Measurements from ENCODE around the gene SPSB3. TPM values are rescaled to one million over a fixed set of nuclear protein-coding genes. Genes with fewer than 3 reads are reported as not detected.

SPSB3 gene
- total and polyA plus RNA-seq, 9 of the 15 experiments (the other 6 are each of a cell fraction or from before 2014, with no cell fraction given): 0.39 to 37.4 (median 7.1) TPM

- TF ChIP-seq ZNF224 (CRISPR knock-in tag; IDR thresholded peaks at IDR 0.05) (no peak), SMAD3 (CRISPR knock-in tag; conservative IDR thresholded peaks at IDR 0.05) (no peak), KAT7 (CRISPR knock-in tag; IDR thresholded peaks at IDR 0.05; ENCODE audit: borderline replicate concordance) (no peak), ELK3 (CRISPR knock-in tag; IDR thresholded peaks at IDR 0.05) (no peak), ZNF274 (IDR thresholded peaks at IDR 0.05; ENCODE audit: borderline replicate concordance, low read depth, low read length) (no peak), RBM17 (IDR thresholded peaks at IDR 0.05; ENCODE audit: borderline replicate concordance, low read depth, low read length) (no peak), TBL1XR1 (IDR thresholded peaks at IDR 0.05; ENCODE audit: low read length in 2 of 2) (peak in 1 of 2 experiments; percentile 72; a peak in 1 of 4 replicates), CBFB (CRISPR knock-in tag; IDR thresholded peaks at IDR 0.05) (no peak), ZNF217 (CRISPR knock-in tag; IDR thresholded peaks at IDR 0.05) (no peak), HIVEP1 (CRISPR knock-in tag; IDR thresholded peaks at IDR 0.05) (no peak), GMEB1 (CRISPR knock-in tag; IDR thresholded peaks at IDR 0.05) (peak; percentile 23; the same call in 1 of the 2 replicates), SRSF7 (optimal IDR thresholded peaks at IDR 0.05; ENCODE audit: low read depth, low read length) (no peak), ZNF785 (CRISPR knock-in tag; IDR thresholded peaks at IDR 0.05) (no peak), CLOCK (CRISPR knock-in tag; IDR thresholded peaks at IDR 0.05; ENCODE audit: borderline replicate concordance) (no peak), RREB1 (CRISPR knock-in tag; IDR thresholded peaks at IDR 0.05) (no peak), PTTG1 (tag; IDR thresholded peaks at IDR 0.05; ENCODE audit: low read depth) (no peak)
Measured at GRCh38 chr16:1782408-1783264, at the start of gene SPSB3, which contains the start of gene NUBP2 (continued).

Data from K562 (cell line).